HG03439 (cell line): ENCODE results near the gene LAMA5.

Experiments used
- ATAC-seq: cut with Tn5 transposase; IDR thresholded peaks from one replicate; pipeline ENCODE4 v1.9.1; 2021; ENCODE audit warnings: mild to moderate bottlenecking, moderate library complexity; ENCODE audit not compliant: unreplicated experiment

The LAMA5 gene

GRCh38 chr20:62370807-62371587, 3.9 kb upstream of the LAMA5 start:
- ATAC-seq: no peak

GRCh38 chr20:62370115-62370806, 3.1 kb upstream of the LAMA5 start:
- no peak for ATAC-seq

- no peak for ATAC-seq
Measured at GRCh38 chr20:62369815-62370114, 2.7 kb upstream of the LAMA5 start.

- no peak for ATAC-seq
Measured at GRCh38 chr20:62368976-62369814, 2.1 kb upstream of the LAMA5 start.

- no peak for ATAC-seq
Measured at GRCh38 chr20:62368392-62368975, 1.4 kb upstream of the LAMA5 start.

- ATAC-seq: no peak
Measured at GRCh38 chr20:62367633-62368391, 700 bp upstream of the LAMA5 start.

GRCh38 chr20:62366370-62367135, 559 bp downstream of the LAMA5 start:
- no peak for ATAC-seq

- no peak for ATAC-seq
Measured at GRCh38 chr20:62365814-62366369, 1.2 kb downstream of the LAMA5 start.

- ATAC-seq: no peak
Measured at GRCh38 chr20:62364911-62365736, 2.0 kb downstream of the LAMA5 start.

- ATAC-seq: no peak
Measured at GRCh38 chr20:62363920-62364851, 2.9 kb downstream of the LAMA5 start.

GRCh38 chr20:62362991-62363919, 3.9 kb downstream of the LAMA5 start:
- no peak for ATAC-seq

GRCh38 chr20:62362590-62362940, 4.5 kb downstream of the LAMA5 start:
- ATAC-seq: no peak

- ATAC-seq: no peak
Measured at GRCh38 chr20:62361799-62362589, 5.1 kb downstream of the LAMA5 start.

- no peak for ATAC-seq
Measured at GRCh38 chr20:62360854-62361798, 6.0 kb downstream of the LAMA5 start.
